ENCODE results near the gene ASXL1.

GRCh38 chr20:32386091-32386490, 28.0 kb downstream of the ASXL1 start:
- TF ChIP-seq, protein P1, sequence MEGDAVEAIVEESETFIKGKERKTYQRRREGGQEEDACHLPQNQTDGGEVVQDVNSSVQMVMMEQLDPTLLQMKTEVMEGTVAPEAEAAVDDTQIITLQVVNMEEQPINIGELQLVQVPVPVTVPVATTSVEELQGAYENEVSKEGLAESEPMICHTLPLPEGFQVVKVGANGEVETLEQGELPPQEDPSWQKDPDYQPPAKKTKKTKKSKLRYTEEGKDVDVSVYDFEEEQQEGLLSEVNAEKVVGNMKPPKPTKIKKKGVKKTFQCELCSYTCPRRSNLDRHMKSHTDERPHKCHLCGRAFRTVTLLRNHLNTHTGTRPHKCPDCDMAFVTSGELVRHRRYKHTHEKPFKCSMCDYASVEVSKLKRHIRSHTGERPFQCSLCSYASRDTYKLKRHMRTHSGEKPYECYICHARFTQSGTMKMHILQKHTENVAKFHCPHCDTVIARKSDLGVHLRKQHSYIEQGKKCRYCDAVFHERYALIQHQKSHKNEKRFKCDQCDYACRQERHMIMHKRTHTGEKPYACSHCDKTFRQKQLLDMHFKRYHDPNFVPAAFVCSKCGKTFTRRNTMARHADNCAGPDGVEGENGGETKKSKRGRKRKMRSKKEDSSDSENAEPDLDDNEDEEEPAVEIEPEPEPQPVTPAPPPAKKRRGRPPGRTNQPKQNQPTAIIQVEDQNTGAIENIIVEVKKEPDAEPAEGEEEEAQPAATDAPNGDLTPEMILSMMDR (IDR thresholded peaks at IDR 0.05) = no peak
- TF ChIP-seq EZH2 (IDR thresholded peaks at IDR 0.05; ENCODE audit: borderline replicate concordance, insufficient read depth, low read depth, low read length, poor library complexity, severe bottlenecking) = no peak
